ENCODE results near the gene YPEL2.
"Not testable (repeated sequence)": the region's sequence is repeated elsewhere in the genome, so short reads cannot be mapped to it uniquely, and the experiment has no call there.

Gene YPEL2

GRCh38 chr17:59331129-59331928 lies at the start of gene YPEL2:
YPEL2 (plus strand) TSS chr17:59331655; CDS start chr17:59353410, 21,755 bp downstream.
- peak; percentile 99 for DNase-seq

- DNase-seq: no peak
Observed at GRCh38 chr17:59284317-59284716, 47.1 kb upstream of the YPEL2 start.

GRCh38 chr17:59287452-59287851 lies 44.0 kb upstream of the YPEL2 start:
- DNase-seq: no peak

DNA sequence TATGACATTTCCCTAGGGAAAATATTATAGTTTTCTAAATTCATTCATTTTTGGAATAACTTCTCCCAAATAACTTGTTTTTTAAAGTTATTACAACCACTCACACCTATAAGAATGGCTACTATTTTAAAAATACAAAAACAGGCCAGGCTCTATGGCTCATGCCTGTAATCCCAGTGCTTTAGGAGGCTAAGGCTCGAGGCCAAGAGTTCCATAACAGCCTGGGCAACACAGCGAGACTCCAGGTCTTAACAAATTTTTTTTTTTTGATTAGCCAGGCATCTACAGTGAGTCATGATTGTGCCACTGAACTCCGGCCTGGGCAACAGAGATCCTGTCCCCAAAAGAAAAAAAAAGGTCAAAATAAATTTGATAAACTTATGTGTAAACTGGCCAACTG lies 43.6 kb upstream of the YPEL2 start:
- no peak for DNase-seq

DNA sequence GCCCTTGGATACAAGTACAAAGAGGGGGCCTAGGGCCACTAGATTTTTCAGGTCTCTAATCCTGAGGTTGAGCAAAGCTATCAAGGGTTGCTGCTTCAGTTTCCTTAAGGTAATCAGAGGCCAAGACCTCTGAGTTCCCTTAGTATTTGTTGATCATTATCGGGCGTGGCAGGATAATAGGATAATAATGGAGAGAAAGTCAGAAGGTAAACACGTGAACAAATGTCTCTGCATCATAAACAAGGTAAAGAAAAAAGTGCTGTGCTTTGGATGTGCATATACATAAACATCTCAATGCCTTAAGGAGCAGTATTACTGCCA lies 41.5 kb upstream of the YPEL2 start:
- DNase-seq: no peak

DNA sequence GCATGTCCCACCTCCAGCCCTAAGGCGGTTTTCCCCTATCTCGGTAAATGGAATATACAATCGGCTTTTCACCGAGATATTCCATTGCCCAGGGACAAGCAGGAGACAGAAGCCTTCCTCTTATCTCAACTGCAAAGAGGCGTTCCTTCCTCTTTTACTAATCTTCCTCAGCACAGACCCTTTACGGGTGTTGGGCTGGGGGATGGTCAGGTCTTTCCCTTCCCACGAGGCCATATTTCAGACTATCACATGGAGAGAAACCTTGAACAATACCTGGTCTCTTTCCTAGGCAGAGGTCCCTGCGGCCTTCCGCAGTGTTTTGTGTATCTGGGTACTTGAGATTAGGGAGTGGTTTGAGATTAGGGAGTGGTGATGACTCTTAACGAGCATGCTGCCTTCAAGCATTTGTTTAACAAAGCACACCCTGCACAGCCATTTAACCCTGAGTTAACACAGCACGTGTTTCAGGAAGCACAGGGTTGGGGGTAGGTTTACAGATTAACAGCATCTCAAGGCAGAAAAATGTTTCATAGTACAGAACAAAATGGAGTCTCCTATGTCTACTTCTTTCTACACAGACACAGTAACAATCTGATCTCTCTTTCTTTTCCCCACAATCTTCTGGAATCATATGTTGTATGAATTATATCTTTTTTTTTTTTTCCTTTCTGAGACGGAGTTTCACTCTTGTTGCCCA lies 41.0 kb upstream of the YPEL2 start:
- peak; percentile 74 for DNase-seq

- DNase-seq: no peak
Observed at GRCh38 chr17:59292174-59292523, 39.3 kb upstream of the YPEL2 start.

DNA sequence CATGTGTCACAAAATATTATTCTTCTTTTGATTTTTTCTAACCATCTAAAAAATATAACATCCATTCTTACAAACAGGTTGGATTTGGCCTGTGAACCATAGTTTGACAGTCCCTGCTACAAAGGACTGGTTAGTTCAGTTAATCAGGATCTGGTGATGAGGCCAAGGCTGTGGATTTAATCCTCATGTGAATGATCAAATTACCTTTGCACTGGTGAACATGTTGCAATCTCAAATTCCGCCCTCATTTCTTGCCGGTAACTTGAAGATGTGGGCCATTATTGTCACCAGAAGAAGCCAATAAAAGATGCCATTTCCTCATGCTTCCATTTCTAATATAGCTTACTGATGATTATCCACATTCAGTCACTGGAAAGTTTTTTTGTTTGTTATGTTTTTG lies 35.3 kb upstream of the YPEL2 start:
- peak; percentile 19 for DNase-seq

DNA sequence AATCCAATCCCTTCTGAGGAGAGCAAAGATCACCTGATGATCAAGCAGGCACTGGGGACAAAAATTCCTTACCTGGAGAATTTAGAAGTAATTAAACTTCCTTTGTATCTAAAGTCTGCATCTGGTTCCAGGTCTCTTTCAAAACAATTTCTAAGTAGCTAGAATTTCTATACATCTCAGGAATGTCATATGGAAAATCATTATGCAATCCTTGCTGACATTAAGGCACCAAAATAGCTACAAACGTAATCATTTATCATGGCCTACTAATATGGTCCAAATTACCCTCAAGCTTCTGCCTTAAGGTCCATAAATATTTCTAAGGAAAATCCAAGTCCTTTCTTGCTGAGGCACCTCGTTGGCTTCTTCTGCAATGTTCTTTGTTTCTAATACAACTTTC lies 32.9 kb upstream of the YPEL2 start:
- peak; percentile 29 for DNase-seq

DNA sequence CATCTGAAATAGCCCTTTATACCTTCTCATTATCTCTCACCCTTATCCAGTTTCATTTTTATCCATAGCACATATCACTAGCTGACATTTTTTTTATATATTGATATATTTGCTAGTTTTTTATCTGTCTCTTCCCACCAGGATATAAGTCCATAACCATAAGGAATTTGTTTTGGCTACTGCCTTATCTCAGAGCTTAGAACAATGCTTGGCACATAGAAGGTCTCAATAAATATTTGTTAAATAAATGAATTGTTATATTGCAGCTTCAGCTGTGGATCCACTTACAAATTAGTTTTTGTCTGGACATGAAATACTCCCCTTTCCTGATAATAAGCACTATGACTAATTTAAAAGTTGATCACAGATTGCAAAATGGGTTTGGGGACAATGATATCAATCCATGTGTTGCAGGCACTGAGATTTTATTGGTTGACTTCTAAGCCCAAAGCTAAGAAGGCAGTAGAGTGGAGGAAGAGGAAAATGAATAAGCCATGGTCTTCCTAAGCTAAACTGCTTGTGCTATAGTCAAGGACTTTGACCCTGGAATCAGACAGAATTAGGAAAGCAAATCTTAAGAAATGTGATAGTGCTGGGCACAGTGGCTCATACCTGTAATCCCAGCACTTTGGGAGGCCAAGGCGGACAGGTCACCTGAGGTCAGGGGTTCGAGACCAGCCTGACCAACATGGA lies 31.9 kb upstream of the YPEL2 start:
- no peak for DNase-seq

DNA sequence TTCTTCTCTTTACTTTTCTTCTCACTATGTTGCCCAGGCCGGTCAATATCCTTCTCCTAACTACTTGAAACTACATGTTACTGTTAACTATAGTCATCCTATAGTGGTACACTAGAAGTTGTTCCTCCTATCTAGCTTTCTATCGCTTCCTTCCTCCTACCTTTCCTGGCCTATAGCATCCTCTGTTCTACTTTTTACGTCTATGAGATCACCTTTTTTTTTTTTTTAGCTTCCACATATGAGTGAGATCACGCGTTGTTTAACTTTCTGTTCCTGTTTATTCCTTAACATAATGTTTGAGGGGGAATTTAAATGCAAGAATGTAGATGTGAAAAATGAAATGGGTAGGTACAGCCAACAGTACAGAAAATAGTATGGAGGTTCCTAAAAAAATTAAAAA lies 30.5 kb upstream of the YPEL2 start:
- no peak for DNase-seq

- DNase-seq: no peak
Observed at GRCh38 chr17:59304811-59305210, 26.6 kb upstream of the YPEL2 start.

- DNase-seq: no peak
Observed at GRCh38 chr17:59310263-59310920, 21.1 kb upstream of the YPEL2 start.

GRCh38 chr17:59311051-59311468 lies 20.4 kb upstream of the YPEL2 start:
- peak; percentile 67 for DNase-seq

DNA sequence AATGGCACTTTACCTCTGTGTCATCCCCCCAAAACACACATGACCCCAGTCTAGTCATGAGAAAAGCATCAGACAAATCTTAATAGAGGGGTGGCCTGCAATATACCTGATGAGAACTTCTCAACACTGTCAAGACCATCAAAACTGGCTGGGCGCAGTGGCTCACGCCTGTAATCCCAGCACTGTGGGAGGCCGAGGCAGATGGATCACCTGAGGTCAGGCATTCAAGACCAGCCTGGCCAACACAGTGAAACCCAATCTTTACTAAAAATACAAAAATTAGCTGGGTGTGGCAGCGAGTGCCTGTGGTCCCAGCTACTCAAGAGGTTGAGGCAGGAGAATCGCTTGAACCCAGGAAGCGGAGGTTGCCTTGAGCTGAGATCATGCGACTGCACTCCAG lies 19.9 kb upstream of the YPEL2 start:
- DNase-seq: not testable (repeated sequence)

DNA sequence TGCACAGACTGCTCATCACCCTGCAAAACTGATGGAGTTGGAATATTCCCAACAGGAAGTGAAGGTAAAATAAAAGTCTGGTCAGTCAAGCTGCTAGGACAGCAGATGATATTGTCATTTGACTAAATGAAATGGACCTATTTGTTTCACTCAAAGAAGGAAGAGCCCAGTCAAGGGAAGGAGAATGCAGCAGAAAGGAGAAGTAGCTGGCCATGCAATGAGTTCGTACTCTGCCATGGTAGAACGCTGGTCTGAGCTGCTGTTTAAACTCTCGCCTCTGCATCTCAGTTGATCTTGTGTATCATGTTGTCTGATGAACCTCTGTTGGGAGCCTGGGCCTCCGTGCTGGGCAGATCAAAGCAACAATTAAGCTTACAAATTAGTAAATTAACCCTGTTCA lies 15.6 kb upstream of the YPEL2 start:
- no peak for DNase-seq

DNA sequence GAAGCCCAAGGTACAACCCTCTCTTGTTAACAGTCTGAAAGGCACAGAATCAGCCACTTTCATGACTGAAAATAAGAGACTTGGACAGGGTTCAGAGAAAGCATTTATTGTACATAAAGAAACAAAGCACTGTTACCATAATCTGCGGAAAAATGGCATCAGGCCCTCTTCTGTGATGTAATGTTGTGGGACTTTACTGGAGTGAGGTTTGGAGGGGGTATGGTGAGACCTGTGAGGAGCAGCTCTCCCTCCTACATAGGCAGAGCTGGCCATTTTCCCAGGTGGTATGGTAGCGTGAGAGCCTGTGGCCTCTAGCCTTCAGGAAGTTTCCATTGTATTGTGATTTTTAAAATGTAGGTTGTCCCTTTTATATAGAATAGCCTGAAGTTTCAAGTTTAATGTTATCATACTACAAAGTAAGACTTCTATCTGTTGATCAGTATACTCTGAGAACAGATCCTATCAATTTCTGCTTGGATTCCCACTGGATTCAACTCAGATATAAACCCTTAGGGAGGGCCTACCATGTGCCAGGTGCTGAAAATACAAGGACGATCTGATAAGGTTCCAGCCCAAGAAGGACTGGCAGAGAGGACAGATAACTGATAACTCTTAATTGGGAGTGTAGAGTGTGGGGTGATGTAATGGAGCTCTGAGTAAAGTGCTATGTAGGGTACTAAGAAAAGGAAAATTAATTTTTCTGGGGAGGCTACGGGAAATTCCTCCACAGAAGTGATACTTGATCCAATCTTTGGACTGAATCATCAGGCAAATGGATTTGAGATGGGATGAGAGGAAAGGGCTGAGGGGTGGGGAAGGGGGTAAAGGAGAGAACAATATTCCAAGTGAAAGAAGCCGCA lies 4.1 kb upstream of the YPEL2 start:
- DNase-seq: no peak

DNA sequence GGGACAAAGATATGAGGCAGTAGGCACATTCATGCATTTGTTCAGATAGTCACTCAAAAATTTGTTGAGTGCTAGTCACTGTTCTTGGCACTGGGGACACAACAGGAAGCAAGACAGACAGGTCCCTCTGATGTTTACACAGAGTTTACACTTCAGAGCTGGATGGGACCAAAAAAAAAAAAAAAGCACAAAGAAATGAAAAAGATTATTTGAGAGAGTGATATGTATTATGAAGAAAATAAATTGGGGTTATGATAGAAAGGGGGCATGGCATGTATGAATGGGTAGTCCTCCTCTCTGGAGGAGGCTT lies 3.5 kb upstream of the YPEL2 start:
- no peak for DNase-seq

- no peak for DNase-seq
Observed at GRCh38 chr17:59328601-59329000, 2.9 kb upstream of the YPEL2 start.

DNA sequence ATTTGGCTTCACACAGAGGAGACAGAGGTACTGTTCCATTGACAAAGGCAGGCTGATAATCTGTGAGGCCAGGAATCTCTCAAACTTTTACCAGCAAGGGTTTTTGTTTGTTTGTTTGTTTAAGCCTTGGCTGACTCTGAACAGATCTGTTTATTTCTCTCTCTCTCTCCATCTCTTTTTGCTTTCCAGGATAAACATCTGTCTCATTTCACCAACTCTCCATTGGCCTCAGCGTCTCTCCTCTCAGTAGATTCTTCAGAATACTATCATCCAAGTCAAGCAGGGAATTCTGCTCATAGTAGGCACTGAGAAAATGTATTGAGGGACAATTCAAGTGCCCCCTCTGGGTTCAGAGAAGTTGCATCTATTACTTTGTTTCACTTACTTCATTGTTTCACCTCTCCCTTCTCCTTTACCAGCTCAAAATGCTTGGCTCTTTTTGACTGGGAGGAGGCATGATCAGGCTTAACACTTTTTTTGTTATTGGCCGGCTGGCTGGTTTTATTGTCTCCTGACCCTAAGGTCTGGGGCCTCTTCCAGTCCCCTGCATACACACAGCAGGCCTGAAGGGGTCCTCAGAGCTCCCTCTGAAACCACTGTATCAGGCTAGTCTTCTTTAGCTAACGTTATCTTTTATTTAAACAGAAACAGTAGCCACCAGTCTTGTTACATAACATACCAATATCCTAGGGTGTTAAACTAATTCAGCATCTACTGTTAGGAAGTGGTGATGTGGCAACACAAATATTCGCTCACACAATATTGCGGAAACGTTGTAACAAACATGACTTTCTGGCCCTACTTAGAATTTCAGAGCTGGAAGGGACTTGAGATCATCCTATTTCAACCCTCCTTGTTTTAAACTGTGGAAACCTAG lies 2.0 kb upstream of the YPEL2 start:
- DNase-seq: peak; percentile 94

DNA sequence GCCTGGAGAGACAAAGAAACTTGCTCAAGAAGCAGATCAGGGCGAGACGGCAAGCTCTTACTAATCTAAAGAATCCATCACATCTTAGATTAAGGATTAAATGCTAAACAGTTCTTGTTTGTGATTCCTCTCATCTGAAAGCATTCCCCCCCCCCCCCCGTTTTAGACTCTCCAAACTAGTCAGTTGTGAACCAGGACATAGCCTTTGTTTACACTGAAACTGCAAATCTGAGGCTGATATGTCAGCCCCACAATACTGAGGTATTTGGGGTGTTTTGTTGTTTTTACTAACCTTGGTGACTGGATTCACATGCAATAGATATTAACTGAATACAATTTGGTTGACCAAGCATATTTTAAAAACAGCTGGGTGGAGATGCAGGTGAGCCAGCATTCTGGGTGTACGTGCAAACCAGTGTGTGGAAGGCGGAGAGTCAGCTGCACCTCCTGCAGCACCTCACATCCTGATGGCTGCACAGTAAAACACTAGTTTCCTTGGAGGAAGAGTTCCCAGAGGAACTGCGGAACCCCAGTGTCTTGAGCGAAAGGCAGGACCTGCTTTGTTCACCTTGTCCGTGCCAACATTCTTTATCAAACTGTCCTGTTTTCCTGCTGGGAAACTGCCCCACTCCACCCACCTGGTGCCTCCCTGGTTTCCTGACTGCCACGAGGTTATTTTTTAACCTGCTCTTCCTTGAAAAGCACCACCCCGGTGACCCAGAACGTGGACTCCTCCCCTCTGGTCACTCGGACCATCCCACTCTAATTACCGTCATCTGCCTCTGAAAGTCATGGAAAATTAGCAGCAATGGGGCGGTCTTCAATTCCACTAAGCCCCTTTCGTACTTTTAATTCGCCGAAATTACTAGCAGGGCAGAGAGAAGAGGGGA lies 1.2 kb upstream of the YPEL2 start:
- peak; percentile 89 for DNase-seq
